GM23248 (cell line): Measurements from ENCODE around the gene MICU2. TPM values are rescaled to one million over a fixed set of nuclear protein-coding genes. Genes with fewer than 3 reads are reported as not detected.
"Not testable (repeated sequence)": the region's sequence is repeated elsewhere in the genome, so short reads cannot be mapped to it uniquely, and the experiment has no call there.

Experiments used
- DNase-seq: peaks from one replicate; pipeline ENCODE4 v3.0.0-alpha.2; 2015
- H2AFZ ChIP-seq: fragments of 200-600 bp; sonication (generic); 2 replicates; pipeline ENCODE4 v1.6.1; 2016; ENCODE audit warnings: antibody characterized with exemption
- H3F3A ChIP-seq: fragments of 200-600 bp; sonication (generic); 2 replicates; pipeline ENCODE4 v1.6.1; 2016; ENCODE audit warnings: mild to moderate bottlenecking, antibody characterized with exemption, mixed run types; ENCODE audit not compliant: insufficient read depth
- H3K27ac ChIP-seq: fragments of 200-600 bp; sonication (generic); 2 replicates; pipeline ENCODE4 v1.5.1; 2016; ENCODE audit warnings: mild to moderate bottlenecking
- H3K27me3 ChIP-seq: fragments of 200-600 bp; sonication (generic); replicated peaks from 2 replicates; pipeline ENCODE4 v1.6.1; 2016; ENCODE audit warnings: mild to moderate bottlenecking; ENCODE audit not compliant: insufficient read depth
- H3K36me3 ChIP-seq: fragments of 200-600 bp; sonication (generic); 2 replicates; pipeline ENCODE4 v1.6.1; 2016; ENCODE audit warnings: low read depth, mild to moderate bottlenecking
- H3K4me1 ChIP-seq: fragments of 200-600 bp; sonication (generic); 2 replicates; pipeline ENCODE4 v1.6.1; 2016; ENCODE audit warnings: mild to moderate bottlenecking; ENCODE audit not compliant: insufficient read depth
- H3K4me2 ChIP-seq: fragments of 200-600 bp; sonication (generic); one replicate; pipeline ENCODE4 v1.6.1; 2016; ENCODE audit warnings: mild to moderate bottlenecking; ENCODE audit not compliant: unreplicated experiment
- H3K4me3 ChIP-seq: fragments of 200-600 bp; sonication (generic); 2 replicates; pipeline ENCODE4 v1.5.1; 2016; ENCODE audit warnings: mild to moderate bottlenecking
- H3K79me2 ChIP-seq: fragments of 200-600 bp; sonication (generic); 2 replicates; pipeline ENCODE4 v1.6.1; 2016; ENCODE audit warnings: mild to moderate bottlenecking; ENCODE audit not compliant: insufficient read depth
- H3K9ac ChIP-seq: fragments of 200-600 bp; sonication (generic); 2 replicates; pipeline ENCODE4 v1.6.1; 2016; ENCODE audit warnings: mild to moderate bottlenecking
- H3K9me2 ChIP-seq: fragments of 200-600 bp; sonication (generic); 2 replicates; pipeline ENCODE4 v1.6.1; 2016; ENCODE audit warnings: mixed run types, mild to moderate bottlenecking, moderate library complexity; ENCODE audit not compliant: insufficient read depth
- H3K9me3 ChIP-seq: fragments of 200-600 bp; sonication (generic); one replicate; pipeline ENCODE4 v1.6.1; 2017; ENCODE audit warnings: low read depth
- H4K20me1 ChIP-seq: fragments of 200-600 bp; sonication (generic); 2 replicates; pipeline ENCODE4 v1.6.0; 2016; ENCODE audit not compliant: insufficient read depth
- EZH2 ChIP-seq: fragments of 200-600 bp; sonication (generic); IDR thresholded peaks from 2 replicates; pipeline ENCODE4 v1.6.1; 2018; ENCODE audit warnings: antibody characterized with exemption, mild to moderate bottlenecking; ENCODE audit not compliant: insufficient read depth, poor library complexity, severe bottlenecking
- EZH2phosphoT487 ChIP-seq: fragments of 200-600 bp; sonication (generic); IDR thresholded peaks from 2 replicates; pipeline ENCODE4 v1.6.1; 2018; ENCODE audit warnings: antibody characterized with exemption, moderate library complexity, mild to moderate bottlenecking, low read depth; ENCODE audit not compliant: insufficient read depth
- WGBS, 2 experiments: methylation state at CpG; one replicate each; pipeline ENCODE4 v1.1.6; 2015 to 2017; ENCODE audit warnings: low lambda C conversion rate in 2 of 2, low coverage in 1 of 2; ENCODE audit errors: missing lambda C conversion rate in 2 of 2; 5-methylcytosine and 5-hydroxymethylcytosine counted together
- in situ Hi-C: fragments of 300-500 bp; cut with MboI; formaldehyde crosslinking; loops from 2 replicates; pipeline ENCODE4 v1.15.0; 2020
- polyA plus RNA-seq: library from polyadenylated mRNA; unstranded; fragments of >200 nt; fragmentation: Nextera tagmentation; extraction: Ambion mirVana; gene quantifications from 2 replicates; pipeline ENCODE4 v1.2.1, GENCODE V29; 2016
- total RNA-seq: library from RNA; depleted of rRNA; stranded (reverse); fragments of >200 nt; shearing (Covaris generic); gene quantifications from 2 replicates; pipeline ENCODE4 v1.2.3, GENCODE V29; 2014

Gene MICU2
- total and polyA plus RNA-seq, 2 experiments from 2014 or later, result 41.4 to 61.7 TPM

- H3K9me2 ChIP-seq, result no peaks in the 10 kb centered on the region
- TF ChIP-seq EZH2phosphoT487, result no peak
- TF ChIP-seq EZH2, result no peak
- no peak overlapping the region for H3K27ac ChIP-seq
- DNase-seq, result no peak
- no peak overlapping the region for H3K4me3 ChIP-seq
- no peaks in the 10 kb centered on the region for H3K36me3 ChIP-seq
- H4K20me1 ChIP-seq, result no peaks in the 10 kb centered on the region
- WGBS, 2 experiments, result 93 to 96% methylated on average over 5 of the region's 5 CpGs
- no peak overlapping the region for H3K9ac ChIP-seq
- H3F3A ChIP-seq, result no peaks in the 10 kb centered on the region
- peaks cover 85% of the 10 kb centered on the region for H3K79me2 ChIP-seq
- H3K9me3 ChIP-seq, result no peaks in the 10 kb centered on the region
- H2AFZ ChIP-seq, result no peak overlapping the region
- H3K4me1 ChIP-seq, result peaks cover 12% of the 10 kb centered on the region; the same call in 1 of the 2 replicates
- in situ Hi-C loops, result no loop called here
- no peaks in the 10 kb centered on the region for H3K27me3 ChIP-seq
- no peak overlapping the region for H3K4me2 ChIP-seq
Observed at GRCh38 chr13:21590231-21590630, 13.7 kb downstream of the MICU2 start.

GRCh38 chr13:21589510-21589909 lies 14.5 kb downstream of the MICU2 start:
- H4K20me1 ChIP-seq, in situ Hi-C loops, H3K9me3 ChIP-seq, DNase-seq, H3K9me2 ChIP-seq, H3F3A ChIP-seq, H3K4me2 ChIP-seq, H3K27me3 ChIP-seq, H3K9ac ChIP-seq, H2AFZ ChIP-seq, H3K4me3 ChIP-seq, H3K27ac ChIP-seq, H3K36me3 ChIP-seq: not testable (repeated sequence)
- Histone ChIP-seq H3K4me1 (peaks cover 12% of the 10 kb centered on the region; the same call in 1 of the 2 replicates), H3K79me2 (peaks cover 85% of the 10 kb centered on the region)
- WGBS, 2 experiments, result 91 to 92% methylated on average over 6 of the region's 6 CpGs

DNA sequence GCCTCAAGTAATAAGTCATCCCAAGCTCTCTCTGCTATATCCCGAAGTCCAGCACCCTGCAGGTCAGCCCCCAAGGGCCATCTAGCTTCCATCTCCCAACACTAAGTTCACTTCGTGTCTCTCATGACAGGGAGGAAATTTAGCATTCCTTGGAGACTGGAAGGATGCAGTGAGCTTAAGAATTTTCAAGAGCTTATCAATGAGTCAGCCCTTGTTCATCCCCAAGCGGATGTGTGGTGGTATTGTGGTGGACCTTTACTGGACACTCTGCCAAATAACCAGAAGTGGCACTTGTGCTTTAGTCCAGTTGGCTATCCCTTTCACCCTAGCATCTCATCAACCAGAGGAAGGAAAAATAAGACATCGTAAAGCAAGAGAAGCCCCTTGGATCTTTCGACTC lies 15.6 kb downstream of the MICU2 start:
- 59 to 60% methylated on average over 5 of the region's 5 CpGs for WGBS, 2 experiments
- not testable (repeated sequence) for H3K4me2 ChIP-seq
- H3K79me2 ChIP-seq, result peaks cover 84% of the 10 kb centered on the region

DNA sequence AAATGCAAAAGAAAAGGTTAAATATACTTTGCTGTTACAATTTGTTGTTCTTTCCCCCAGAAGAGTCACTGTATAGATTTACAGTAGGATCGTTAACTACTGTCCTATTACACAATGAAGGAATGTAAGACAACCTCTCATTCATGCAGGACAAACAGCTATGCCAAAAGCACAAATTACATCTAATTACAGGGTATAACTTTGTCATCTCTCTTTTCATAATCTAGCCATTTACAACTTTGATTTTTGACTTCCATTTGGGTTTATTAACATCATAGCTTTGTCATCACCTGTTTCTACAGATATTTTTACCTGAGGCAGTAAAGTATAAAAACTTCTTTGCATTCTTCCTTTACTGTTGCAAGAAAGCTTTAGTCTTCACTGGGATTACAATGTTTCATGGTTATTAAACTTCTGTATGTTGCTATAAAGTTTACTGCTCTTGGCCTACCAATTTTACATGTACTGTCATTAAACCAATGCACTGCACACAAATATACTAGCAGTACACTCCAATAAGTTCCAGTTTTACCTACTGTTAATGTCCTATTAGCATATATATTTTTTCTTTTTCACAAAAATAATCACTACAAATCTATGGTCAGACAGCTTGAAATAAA lies 18.9 kb downstream of the MICU2 start:
- Histone ChIP-seq H3K4me2 (no peak overlapping the region), H3F3A (no peaks in the 10 kb centered on the region), H3K79me2 (peaks cover 75% of the 10 kb centered on the region), H3K9me3 (no peaks in the 10 kb centered on the region), H3K27me3 (no peaks in the 10 kb centered on the region), H3K27ac (no peak overlapping the region), H3K9me2 (no peaks in the 10 kb centered on the region), H3K4me3 (no peak overlapping the region), H4K20me1 (peaks cover 4% of the 10 kb centered on the region; the same call in 1 of the 2 replicates), H3K36me3 (no peaks in the 10 kb centered on the region), H3K4me1 (peaks cover 12% of the 10 kb centered on the region; the same call in 1 of the 2 replicates), H3K9ac (no peak overlapping the region), H2AFZ (no peak overlapping the region)
- in situ Hi-C loops, result no loop called here
- DNase-seq, result no peak
- TF ChIP-seq EZH2 (no peak), EZH2phosphoT487 (no peak)
- 98 to 100% methylated on average over 1 of the region's 1 CpG for WGBS, 2 experiments

More for the DNA sequence above, 15.6 kb downstream of the MICU2 start:
- H3K27ac ChIP-seq, in situ Hi-C loops, H3K9me3 ChIP-seq, H3K9me2 ChIP-seq, H3K4me3 ChIP-seq, H3K36me3 ChIP-seq, H4K20me1 ChIP-seq, H3F3A ChIP-seq, H3K27me3 ChIP-seq, H3K9ac ChIP-seq, H2AFZ ChIP-seq: not testable (repeated sequence)
- peaks cover 12% of the 10 kb centered on the region; the same call in 1 of the 2 replicates for H3K4me1 ChIP-seq
- peak; percentile 56 for DNase-seq

DNA sequence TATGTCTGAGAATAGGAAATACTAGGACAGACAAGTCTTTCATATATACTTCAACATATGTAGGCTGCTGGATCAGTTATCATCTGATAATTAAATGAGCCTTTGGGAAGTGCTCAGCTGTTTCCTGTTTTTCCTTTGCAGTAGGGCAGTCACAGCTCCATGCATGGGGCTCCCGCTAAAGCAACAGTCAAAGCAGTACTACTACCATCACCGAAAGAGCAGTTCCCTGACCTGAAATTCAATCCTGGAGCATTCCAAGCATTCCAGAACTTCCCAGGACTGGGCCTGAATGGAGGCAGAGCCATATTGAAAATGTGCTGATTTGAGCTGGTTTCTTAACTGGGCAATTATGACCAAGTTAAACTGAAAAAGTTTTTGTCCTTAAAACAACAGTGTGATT lies 20.5 kb downstream of the MICU2 start:
- DNase-seq, result no peak

More for the DNA sequence above, 20.5 kb downstream of the MICU2 start:
- Histone ChIP-seq H3K27ac (no peak overlapping the region), H3K4me3 (no peak overlapping the region), H3F3A (no peaks in the 10 kb centered on the region), H3K27me3 (no peaks in the 10 kb centered on the region), H3K9me2 (no peaks in the 10 kb centered on the region), H4K20me1 (peaks cover 4% of the 10 kb centered on the region; the same call in 1 of the 2 replicates), H3K9ac (no peak overlapping the region), H3K4me2 (no peak overlapping the region), H3K36me3 (no peaks in the 10 kb centered on the region), H2AFZ (no peak overlapping the region), H3K4me1 (peaks cover 8% of the 10 kb centered on the region; the same call in 1 of the 2 replicates), H3K79me2 (peaks cover 83% of the 10 kb centered on the region), H3K9me3 (no peaks in the 10 kb centered on the region)
- in situ Hi-C loops, result no loop called here
- no peak for TF ChIP-seq EZH2phosphoT487
- TF ChIP-seq EZH2, result no peak
- WGBS, 2 experiments, result 77 to 78% methylated on average over 2 of the region's 2 CpGs
